Subcutaneous adipose tissue (tissue), 4 donors: Measurements from ENCODE around the gene ANKRD28. TPM values are rescaled to one million over a fixed set of nuclear protein-coding genes. Genes with fewer than 3 reads are reported as not detected.

Source experiments
- CTCF ChIP-seq: fragments of 450-650 bp; IDR thresholded peaks from one replicate; pipeline ENCODE4 v1.5.1; 2016; ENCODE audit warnings: low read depth, mild to moderate bottlenecking, control low read depth, antibody characterized with exemption, moderate library complexity
- total RNA-seq, 4 donors: library from RNA; depleted of rRNA; stranded (reverse); fragments of >200 nt; gene quantifications; one replicate each; pipeline ENCODE4 v1.1.0, GENCODE V29; 2016

ANKRD28 gene
- total RNA-seq, 4 donors from 2014 or later, result 66.5 to 130 (median 123) TPM

GRCh38 chr3:15781637-15782402 is 16.0 kb downstream of the ANKRD28 start:
- no peak for TF ChIP-seq CTCF

- no peak for TF ChIP-seq CTCF
These were observed 16.6 kb downstream of the ANKRD28 start for GRCh38 chr3:15781131-15781530.

- TF ChIP-seq CTCF, result no peak
These were observed 18.7 kb downstream of the ANKRD28 start for GRCh38 chr3:15779111-15779510.

- TF ChIP-seq CTCF, result no peak
These were observed 19.4 kb downstream of the ANKRD28 start for GRCh38 chr3:15778332-15778858.

GRCh38 chr3:15771444-15771843 is 26.3 kb downstream of the ANKRD28 start:
- TF ChIP-seq CTCF, result no peak

- no peak for TF ChIP-seq CTCF
These were observed 28.4 kb downstream of the ANKRD28 start for GRCh38 chr3:15769256-15769915.

GRCh38 chr3:15768421-15769255 is 29.1 kb downstream of the ANKRD28 start:
- TF ChIP-seq CTCF, result no peak
